Kidney (tissue), 14 donors: ENCODE measurements around the gene RNU6-9. TPM values are rescaled to one million over a fixed set of nuclear protein-coding genes. Genes with fewer than 3 reads are reported as not detected.

Experiments
- DNase-seq, 5 donors: peaks; one replicate each; pipeline ENCODE4 v3.0.0-alpha.2; 2013 to 2020
- FAIRE-seq: peaks from 2 replicates; lab custom pipeline; 2012; peaks lifted over from hg19 to GRCh38; lab: Jason Lieb, UNC
- H3K27ac ChIP-seq, 2 donors: one replicate each; pipeline ENCODE4 v1.7.0; 2013; ENCODE audit warnings: low read depth in 2 of 2, low read length in 2 of 2, inconsistent platforms in 1 of 2
- H3K27me3 ChIP-seq: one replicate; pipeline ENCODE4 v1.7.1; 2013; ENCODE audit warnings: low read length, inconsistent platforms; ENCODE audit not compliant: control insufficient read depth, insufficient read depth
- H3K36me3 ChIP-seq, 3 donors: one replicate each; pipeline versions ENCODE4 v1.7.0 to v1.7.1; 2013; ENCODE audit warnings: low read length in 3 of 3, control low read depth in 1 of 3, inconsistent platforms in 1 of 3; ENCODE audit not compliant: insufficient read depth in 3 of 3, control insufficient read depth in 2 of 3
- H3K4me1 ChIP-seq, 3 donors: one replicate each; pipeline versions ENCODE4 v1.7.0 to v1.7.1; 2013; ENCODE audit warnings: low read length in 3 of 3, inconsistent platforms in 1 of 3, low read depth in 1 of 3; ENCODE audit not compliant: control insufficient read depth in 2 of 3, insufficient read depth in 2 of 3
- H3K4me3 ChIP-seq, 3 donors: one replicate each; pipeline versions ENCODE4 v1.7.0 to v1.8.1; 2013; ENCODE audit warnings: low read length in 3 of 3, control low read depth in 1 of 3, inconsistent platforms in 1 of 3
- H3K9ac ChIP-seq, 3 donors: one replicate each; pipeline versions ENCODE4 v1.7.0 to v1.7.1; 2013; ENCODE audit warnings: low read length in 3 of 3, control low read depth in 1 of 3, inconsistent platforms in 1 of 3
- H3K9me3 ChIP-seq, 3 donors: one replicate each; pipeline versions ENCODE4 v1.7.0 to v1.7.1; 2013; ENCODE audit warnings: low read length in 3 of 3, control low read depth in 1 of 3, inconsistent platforms in 1 of 3; ENCODE audit not compliant: control insufficient read depth in 2 of 3, insufficient read depth in 1 of 3
- intact Hi-C: fragments of 100-400 bp; cut with DNase I; formaldehyde crosslinking; loops from one replicate; pipeline ENCODE4 v1.11.1; 2022
- polyA plus RNA-seq: library from polyadenylated mRNA; stranded (reverse); fragments of 350-450 nt; fragmentation: Illumina TruSeq; extraction: RNeasy Lipid Tissue Mini Kit (QIAGEN cat#74804); gene quantifications from one replicate; pipeline ENCODE4 v1.2.3, GENCODE V29; 2014; ENCODE audit warnings: low read depth, low replicate concordance; ENCODE audit not compliant: insufficient read depth
- total RNA-seq: library from RNA; stranded (reverse); fragmentation: NEBNext Ultra II Directional; extraction: Animal tissue kit (Norgen Biotek cat#: 25700); gene quantifications from one replicate; pipeline ENCODE4 v1.2.1, GENCODE V29; 2021
- TF ChIP-seq, protein P1 (sequence below): IDR thresholded peaks from 3 replicates; pipeline ENCODE4 v1.5.1; 2012; ENCODE audit warnings: mild to moderate bottlenecking, moderate library complexity, borderline replicate concordance; ENCODE audit not compliant: insufficient read depth; ENCODE audit errors: extremely low read depth
- donor health status: control.
- donor health status: control.
- donor health status: control.
- donor health status: control.
- donor health status: control.
- donor health status: DM: yes; HTN: yes; CAD: no.
- donor health status: Normal renal cell carcinoma (clear cell type).

Gene RNU6-9
- total and polyA plus RNA-seq, 2 donors from 2014 or later, result not detected

DNA sequence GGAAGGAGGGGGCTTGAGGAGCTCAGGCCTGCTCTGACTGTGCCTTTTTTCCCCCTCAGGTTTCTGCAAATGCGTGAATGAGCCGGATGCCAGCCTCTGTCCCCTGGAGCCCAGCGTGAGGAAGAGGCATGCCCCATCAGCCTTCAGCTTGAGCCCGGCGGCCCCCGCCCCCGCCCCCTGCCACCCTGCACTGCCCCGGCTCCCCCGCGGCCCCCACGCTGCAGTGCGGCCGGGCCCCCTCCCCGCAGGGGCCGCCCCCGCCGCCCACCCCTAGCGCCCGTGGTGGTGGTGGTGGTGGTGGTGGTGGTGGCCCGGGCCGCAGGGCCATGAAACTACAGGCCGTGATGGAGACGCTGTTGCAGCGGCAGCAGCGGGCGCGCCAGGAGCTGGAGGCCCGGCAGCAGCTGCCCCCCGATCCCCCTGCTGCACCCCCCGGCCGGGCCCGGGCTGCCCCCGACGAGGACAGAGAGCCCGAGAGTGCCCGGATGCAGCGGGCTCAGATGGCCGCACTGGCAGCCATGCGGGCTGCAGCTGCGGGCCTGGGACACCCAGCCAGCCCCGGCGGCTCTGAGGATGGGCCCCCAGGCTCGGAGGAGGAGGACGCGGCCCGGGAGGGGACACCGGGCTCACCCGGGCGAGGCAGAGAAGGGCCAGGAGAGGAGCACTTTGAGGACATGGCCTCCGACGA lies 36.1 kb downstream of the RNU6-9 start:
- H3K36me3 ChIP-seq, result no peaks in the 10 kb centered on the region
- no peak overlapping the region for H3K9ac ChIP-seq
- no peaks in the 10 kb centered on the region for H3K27me3 ChIP-seq
- no peaks in the 10 kb centered on the region for H3K9me3 ChIP-seq
- no peak overlapping the region for H3K4me3 ChIP-seq
- peaks cover 0 to 12% (median 0%) of the 10 kb centered on the region in 3 donors for H3K4me1 ChIP-seq
- TF ChIP-seq, protein P1, sequence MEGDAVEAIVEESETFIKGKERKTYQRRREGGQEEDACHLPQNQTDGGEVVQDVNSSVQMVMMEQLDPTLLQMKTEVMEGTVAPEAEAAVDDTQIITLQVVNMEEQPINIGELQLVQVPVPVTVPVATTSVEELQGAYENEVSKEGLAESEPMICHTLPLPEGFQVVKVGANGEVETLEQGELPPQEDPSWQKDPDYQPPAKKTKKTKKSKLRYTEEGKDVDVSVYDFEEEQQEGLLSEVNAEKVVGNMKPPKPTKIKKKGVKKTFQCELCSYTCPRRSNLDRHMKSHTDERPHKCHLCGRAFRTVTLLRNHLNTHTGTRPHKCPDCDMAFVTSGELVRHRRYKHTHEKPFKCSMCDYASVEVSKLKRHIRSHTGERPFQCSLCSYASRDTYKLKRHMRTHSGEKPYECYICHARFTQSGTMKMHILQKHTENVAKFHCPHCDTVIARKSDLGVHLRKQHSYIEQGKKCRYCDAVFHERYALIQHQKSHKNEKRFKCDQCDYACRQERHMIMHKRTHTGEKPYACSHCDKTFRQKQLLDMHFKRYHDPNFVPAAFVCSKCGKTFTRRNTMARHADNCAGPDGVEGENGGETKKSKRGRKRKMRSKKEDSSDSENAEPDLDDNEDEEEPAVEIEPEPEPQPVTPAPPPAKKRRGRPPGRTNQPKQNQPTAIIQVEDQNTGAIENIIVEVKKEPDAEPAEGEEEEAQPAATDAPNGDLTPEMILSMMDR, result no peak
- no peak overlapping the region for H3K27ac ChIP-seq
- FAIRE-seq (no peak), DNase-seq (peak in 1 of 5 donors; percentile 71)
- intact Hi-C loops, result loop anchor here (5.0 kb wide), 1 partner anchor 53 kb away; the partner anchor contains the start of gene WDR18

DNA sequence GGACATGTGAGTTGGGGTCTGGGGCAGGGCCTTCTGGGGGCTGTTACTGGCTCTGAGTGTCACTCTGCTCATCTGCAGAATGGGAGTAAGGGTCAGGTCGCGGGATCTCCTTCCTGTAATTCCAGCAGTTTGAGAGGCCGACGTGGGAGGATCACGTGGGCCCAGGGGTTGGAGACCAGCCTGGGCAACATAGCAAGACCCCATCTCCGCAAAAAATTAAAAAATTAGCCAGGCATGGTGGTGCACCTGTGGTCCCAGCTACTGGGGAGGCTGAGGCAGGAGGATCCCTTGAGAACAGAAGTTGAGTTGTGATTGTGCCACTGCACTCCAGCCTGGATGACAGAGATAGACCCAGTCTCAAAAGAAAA lies 36.6 kb downstream of the RNU6-9 start:
- intact Hi-C loops, result loop anchor here (5.0 kb wide), 1 partner anchor 52 kb away; the partner anchor contains the start of gene WDR18
- DNase-seq, result no peak
- H3K4me3 ChIP-seq, result no peak overlapping the region
- no peak for FAIRE-seq
- no peaks in the 10 kb centered on the region for H3K9me3 ChIP-seq
- TF ChIP-seq, protein P1, result no peak
- peaks cover 0 to 14% (median 0%) of the 10 kb centered on the region in 3 donors for H3K4me1 ChIP-seq
- no peak overlapping the region for H3K9ac ChIP-seq
- no peaks in the 10 kb centered on the region for H3K36me3 ChIP-seq
- H3K27me3 ChIP-seq, result no peaks in the 10 kb centered on the region
- H3K27ac ChIP-seq, result no peak overlapping the region

DNA sequence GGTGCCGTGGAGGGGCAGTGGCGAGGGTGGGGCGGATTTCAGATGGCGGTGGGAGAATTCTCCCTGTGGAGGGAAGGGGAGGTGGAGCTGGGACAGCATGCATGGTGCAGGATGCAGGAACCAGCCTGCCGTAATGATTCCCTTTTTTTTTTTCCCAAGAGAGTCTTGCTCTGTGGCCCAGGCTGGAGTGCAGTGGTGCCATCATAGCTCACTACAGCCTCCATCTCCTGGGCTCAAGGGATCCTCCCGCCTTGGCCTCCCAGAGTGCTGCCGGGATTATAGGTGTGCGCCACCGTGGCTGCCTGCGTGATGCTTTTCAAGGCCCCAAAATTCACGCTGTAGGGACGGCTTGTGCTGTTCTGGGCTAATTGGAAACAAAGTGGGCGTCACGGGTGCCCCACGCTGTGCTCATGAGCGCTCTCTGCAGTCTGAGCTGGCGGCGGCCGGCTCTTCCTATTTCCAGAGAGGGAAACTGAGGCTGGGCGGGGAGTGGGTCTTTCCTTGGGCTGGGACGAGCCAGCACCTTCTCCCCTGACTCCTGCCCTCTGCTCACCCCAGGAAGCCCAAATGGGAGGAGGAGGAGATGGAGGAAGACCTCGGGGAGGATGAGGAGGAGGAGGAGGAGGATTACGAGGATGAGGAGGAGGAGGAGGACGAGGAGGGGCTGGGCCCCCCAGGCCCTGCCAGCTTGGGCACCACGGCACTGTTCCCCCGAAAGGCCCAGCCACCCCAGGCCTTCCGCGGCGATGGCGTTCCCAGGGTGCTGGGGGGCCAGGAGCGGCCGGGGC lies 38.8 kb downstream of the RNU6-9 start:
- Histone ChIP-seq H3K27me3 (no peaks in the 10 kb centered on the region), H3K4me1 (peaks cover 0 to 16% (median 0%) of the 10 kb centered on the region in 3 donors), H3K9me3 (no peaks in the 10 kb centered on the region), H3K27ac (no peak overlapping the region), H3K4me3 (no peak overlapping the region), H3K9ac (no peak overlapping the region), H3K36me3 (no peaks in the 10 kb centered on the region)
- TF ChIP-seq, protein P1, result no peak
- intact Hi-C loops, result no loop called here
- no peak for DNase-seq
- FAIRE-seq, result no peak
